ENCODE measurements around the gene RALGPS2.
"Not testable (repeated sequence)": the region's sequence is repeated elsewhere in the genome, so short reads cannot be mapped to it uniquely, and the experiment has no call there.

Gene RALGPS2

GRCh38 chr1:178846306-178846705 lies 121.3 kb downstream of the RALGPS2 start:
- H3K4me3 ChIP-seq (ENCODE audit: low read depth, low read length) = no peak overlapping the region
- no peak for DNase-seq (ENCODE audit: low read depth)

DNA sequence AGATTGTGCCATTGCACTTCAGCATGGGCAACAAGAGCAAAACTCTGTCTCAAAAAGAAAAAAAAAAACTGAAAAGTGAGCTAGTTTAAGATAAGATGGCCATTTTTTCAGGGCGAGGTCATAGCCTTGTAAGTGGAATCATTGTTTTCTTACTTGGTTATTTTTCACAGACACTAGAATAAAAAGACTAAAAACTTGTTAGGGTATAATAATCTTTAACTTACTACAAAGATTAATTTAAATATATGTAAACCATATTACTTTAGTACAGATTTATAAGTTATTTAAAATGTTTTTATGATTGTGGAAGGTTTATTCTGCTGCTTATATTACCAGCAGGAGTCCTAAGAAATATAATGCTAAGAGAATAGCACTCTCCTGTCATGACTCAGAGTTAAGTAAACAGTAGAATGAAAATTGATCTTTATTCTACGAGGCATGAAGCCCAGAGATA lies 122.4 kb downstream of the RALGPS2 start:
- H3K4me3 ChIP-seq (ENCODE audit: low read depth, low read length) = no peak overlapping the region
- peak; percentile 37 for DNase-seq (ENCODE audit: low read depth)

GRCh38 chr1:178847919-178848318 lies 122.9 kb downstream of the RALGPS2 start:
- DNase-seq (ENCODE audit: low read depth) = not testable (repeated sequence)

DNA sequence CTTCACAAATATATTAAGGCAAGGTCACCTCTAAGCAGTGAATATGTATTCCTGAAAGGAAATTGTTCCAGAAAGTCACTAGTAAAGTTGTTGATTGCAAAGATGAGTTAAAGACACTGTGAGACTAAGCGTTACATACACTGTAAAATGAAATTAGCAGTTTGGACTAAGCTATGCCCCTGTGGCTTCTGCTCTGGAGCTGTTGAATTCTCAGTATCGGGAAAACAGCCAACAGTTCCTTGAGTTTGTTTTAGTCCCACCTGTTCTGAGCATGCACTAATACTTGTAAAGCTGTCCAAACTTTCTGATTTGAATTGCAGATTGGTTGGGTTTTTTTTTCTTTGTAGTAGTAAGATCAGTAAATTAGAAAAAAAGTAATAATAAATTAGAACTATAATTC lies 124.9 kb downstream of the RALGPS2 start:
- no peak for DNase-seq (ENCODE audit: low read depth)
- no peak overlapping the region for H3K4me3 ChIP-seq (ENCODE audit: low read depth, low read length)

More at GRCh38 chr1:178847919-178848318, 122.9 kb downstream of the RALGPS2 start:
- H3K4me3 ChIP-seq (ENCODE audit: low read depth, low read length) = not testable (repeated sequence)

DNA sequence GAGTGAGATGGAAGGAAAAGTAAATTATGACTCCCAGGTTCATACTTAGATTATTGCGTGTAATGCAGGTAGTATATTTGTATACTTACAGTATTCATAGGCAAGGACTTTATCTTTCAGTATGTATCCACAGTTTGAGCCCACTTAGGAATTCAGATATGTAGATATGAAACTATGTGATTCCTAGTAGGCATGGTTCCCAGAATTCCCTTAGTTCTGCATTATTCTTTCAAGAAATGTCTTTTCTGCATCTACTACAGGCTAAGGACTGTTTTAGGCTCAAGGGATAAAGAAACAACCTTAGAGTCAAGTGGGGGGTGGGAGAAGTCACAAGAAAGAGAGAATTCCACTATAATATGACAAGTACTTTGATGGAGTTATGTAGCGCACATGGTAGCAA lies 132.1 kb downstream of the RALGPS2 start:
- H3K4me3 ChIP-seq (ENCODE audit: low read depth, low read length) = no peak overlapping the region

GRCh38 chr1:178862416-178862815 lies 137.4 kb downstream of the RALGPS2 start:
- no peak for DNase-seq (ENCODE audit: low read depth)
- no peak overlapping the region for H3K4me3 ChIP-seq (ENCODE audit: low read depth, low read length)

More for the DNA sequence above, 132.1 kb downstream of the RALGPS2 start:
- DNase-seq (ENCODE audit: low read depth) = no peak

GRCh38 chr1:178862864-178863263 lies 137.8 kb downstream of the RALGPS2 start:
- DNase-seq (ENCODE audit: low read depth) = no peak
- no peak overlapping the region for H3K4me3 ChIP-seq (ENCODE audit: low read depth, low read length)

GRCh38 chr1:178864326-178864725 lies 139.3 kb downstream of the RALGPS2 start:
- DNase-seq (ENCODE audit: low read depth) = no peak
- H3K4me3 ChIP-seq (ENCODE audit: low read depth, low read length) = no peak overlapping the region

GRCh38 chr1:178867670-178868069 lies 142.6 kb downstream of the RALGPS2 start:
- DNase-seq (ENCODE audit: low read depth) = no peak
- peak overlapping the region; percentile 33 for H3K4me3 ChIP-seq (ENCODE audit: low read depth, low read length)

GRCh38 chr1:178868706-178869105 lies 143.7 kb downstream of the RALGPS2 start:
- H3K4me3 ChIP-seq (ENCODE audit: low read depth, low read length) = peak overlapping the region; percentile 14
- DNase-seq (ENCODE audit: low read depth) = no peak

DNA sequence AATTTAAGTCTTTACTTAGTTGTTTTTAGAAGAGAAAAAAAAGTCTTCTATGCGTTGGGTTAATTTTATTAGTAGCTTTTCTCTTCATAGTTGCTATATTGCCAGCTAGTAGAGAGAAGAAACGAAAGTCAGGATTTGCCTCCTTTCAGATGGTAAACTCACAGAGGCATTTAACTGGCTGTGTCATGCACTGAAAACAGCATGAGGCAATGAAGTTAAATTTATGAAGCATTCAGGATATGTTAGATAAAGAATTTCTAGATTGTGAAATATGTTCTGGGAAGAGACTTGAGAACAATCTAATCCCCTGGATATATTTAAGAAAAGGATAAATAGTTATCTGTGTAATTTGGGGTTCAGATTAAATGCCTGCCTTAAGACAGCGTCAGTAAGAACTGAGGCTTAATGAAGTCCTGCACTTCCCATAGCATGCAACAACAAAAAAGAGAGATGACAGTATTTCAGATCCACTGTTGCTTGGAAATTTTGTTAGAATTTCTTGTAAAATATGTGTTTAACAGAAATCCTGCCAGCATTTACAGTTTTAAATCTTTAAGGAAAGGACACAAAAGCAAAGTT lies 144.2 kb downstream of the RALGPS2 start:
- H3K4me3 ChIP-seq (ENCODE audit: low read depth, low read length) = peak overlapping the region; percentile 31
- DNase-seq (ENCODE audit: low read depth) = peak; percentile 33

GRCh38 chr1:178870221-178870620 lies 145.2 kb downstream of the RALGPS2 start:
- DNase-seq (ENCODE audit: low read depth) = no peak
- peak overlapping the region; percentile 31 for H3K4me3 ChIP-seq (ENCODE audit: low read depth, low read length)

GRCh38 chr1:178870944-178871343 lies 145.9 kb downstream of the RALGPS2 start, which contains the start of gene ANGPTL1:
Gene ANGPTL1 (minus strand): TSS chr1:178871077. CDS start chr1:178865776, 5,301 bp downstream.
- peak; percentile 29 for DNase-seq (ENCODE audit: low read depth)
- H3K4me3 ChIP-seq (ENCODE audit: low read depth, low read length) = peak within 1 kb of the TSS; percentile 31

GRCh38 chr1:178871551-178872320 lies 146.7 kb downstream of the RALGPS2 start:
- no peak for DNase-seq (ENCODE audit: low read depth)
- no peak overlapping the region for H3K4me3 ChIP-seq (ENCODE audit: low read depth, low read length)

GRCh38 chr1:178874966-178875365 lies 149.9 kb downstream of the RALGPS2 start:
- no peak for DNase-seq (ENCODE audit: low read depth)
- no peak overlapping the region for H3K4me3 ChIP-seq (ENCODE audit: low read depth, low read length)

- no peak overlapping the region for H3K4me3 ChIP-seq (ENCODE audit: low read depth, low read length)
- no peak for DNase-seq (ENCODE audit: low read depth)
Measured at GRCh38 chr1:178875936-178876335, 150.9 kb downstream of the RALGPS2 start.

DNA sequence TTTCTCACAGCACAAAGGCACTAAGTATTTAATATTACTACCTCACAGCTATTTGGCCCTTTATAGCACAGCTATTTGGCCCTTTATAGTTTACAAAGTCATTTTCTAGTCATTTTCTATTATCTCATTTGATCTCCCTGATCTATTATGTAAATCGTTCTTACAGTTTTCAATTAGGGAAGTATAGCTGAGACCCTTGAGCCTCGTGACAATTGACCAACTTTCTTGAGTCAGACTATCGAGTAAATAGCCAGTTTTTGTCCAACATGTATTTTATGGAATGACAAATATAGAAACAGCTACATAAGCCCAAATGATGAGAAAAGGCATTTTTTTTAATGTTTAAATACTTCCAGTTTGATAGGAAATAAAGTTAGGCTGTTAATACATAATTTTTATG lies 152.9 kb downstream of the RALGPS2 start:
- no peak for DNase-seq (ENCODE audit: low read depth)
- no peak overlapping the region for H3K4me3 ChIP-seq (ENCODE audit: low read depth, low read length)

DNA sequence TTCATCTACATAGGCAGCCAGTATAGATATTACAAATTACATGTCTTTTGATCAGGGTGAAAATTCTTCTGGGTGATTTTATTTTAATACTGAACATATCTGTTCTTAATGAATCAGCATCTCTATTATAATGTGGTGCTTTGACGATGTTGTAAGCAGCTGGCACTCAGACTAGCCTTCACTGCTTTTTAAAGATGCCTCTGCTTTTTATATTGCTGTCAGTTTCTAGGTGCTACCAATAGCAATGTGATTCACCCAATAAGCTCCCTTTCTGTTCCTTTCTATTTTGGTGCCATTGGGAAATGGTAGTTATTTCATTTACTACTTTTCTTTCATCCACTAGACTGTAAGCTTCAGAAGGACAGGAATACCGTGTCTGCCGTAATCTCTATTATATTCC lies 156.9 kb downstream of the RALGPS2 start:
- no peak overlapping the region for H3K4me3 ChIP-seq (ENCODE audit: low read depth, low read length)
- no peak for DNase-seq (ENCODE audit: low read depth)

GRCh38 chr1:178885869-178886268 lies 160.8 kb downstream of the RALGPS2 start:
- H3K4me3 ChIP-seq (ENCODE audit: low read depth, low read length) = no peak overlapping the region
- no peak for DNase-seq (ENCODE audit: low read depth)

DNA sequence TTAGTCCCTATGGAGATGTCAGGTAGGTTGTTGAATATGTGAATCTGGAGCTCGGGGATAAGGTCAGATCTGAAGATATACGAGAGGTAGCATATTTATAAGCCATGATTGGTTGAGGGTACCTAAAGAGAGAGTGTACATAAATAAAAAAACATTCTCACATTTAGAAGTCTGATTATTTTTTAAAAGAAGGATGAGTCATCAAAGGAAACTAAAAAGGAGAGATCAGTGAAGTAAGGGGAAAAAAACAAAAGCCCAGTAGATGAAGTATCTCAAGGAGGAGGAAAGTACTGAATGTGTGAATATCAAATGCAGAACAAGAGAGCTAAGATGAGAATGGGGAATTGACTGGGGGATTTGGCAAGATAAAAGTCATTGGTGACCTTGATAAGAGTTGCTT lies 161.5 kb downstream of the RALGPS2 start:
- DNase-seq (ENCODE audit: low read depth) = no peak
- H3K4me3 ChIP-seq (ENCODE audit: low read depth, low read length) = no peak overlapping the region

GRCh38 chr1:178895928-178896327 lies 170.9 kb downstream of the RALGPS2 start:
- no peak for DNase-seq (ENCODE audit: low read depth)
- no peak overlapping the region for H3K4me3 ChIP-seq (ENCODE audit: low read depth, low read length)

Data from skeletal muscle cell (primary cell).